HG02759 (cell line): Measurements from ENCODE around the gene FAM167B.

ENCODE experiments used
- ATAC-seq: cut with Tn5 transposase; IDR thresholded peaks from one replicate; pipeline ENCODE4 v1.9.1; 2021; ENCODE audit warnings: mild to moderate bottlenecking, moderate library complexity; ENCODE audit not compliant: unreplicated experiment

The FAM167B gene

DNA sequence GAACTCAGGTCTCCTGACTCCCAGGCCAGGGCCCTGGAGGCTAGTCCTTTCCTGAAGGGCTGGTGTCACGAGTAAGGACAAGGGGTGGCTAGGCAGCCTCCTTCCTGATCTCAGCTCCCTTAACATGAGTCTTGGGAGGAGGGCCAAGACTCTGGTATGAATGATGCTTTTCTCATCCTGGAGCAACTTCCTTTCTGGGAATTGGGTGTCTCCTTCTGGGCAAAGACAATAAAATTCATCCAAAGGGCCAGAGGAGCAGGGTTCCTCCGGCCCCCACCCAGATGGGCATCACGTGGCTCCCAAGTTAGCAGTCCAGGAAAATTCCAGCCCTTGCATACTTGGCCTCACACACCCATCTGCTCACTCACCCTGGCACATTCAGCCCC lies at the start of gene FAM167B:
TSS of gene FAM167B (plus strand) at position 335 of the 386 bp plus-strand sequence. CDS start 200 bp downstream, outside the sequence.
- no peak for ATAC-seq

DNA sequence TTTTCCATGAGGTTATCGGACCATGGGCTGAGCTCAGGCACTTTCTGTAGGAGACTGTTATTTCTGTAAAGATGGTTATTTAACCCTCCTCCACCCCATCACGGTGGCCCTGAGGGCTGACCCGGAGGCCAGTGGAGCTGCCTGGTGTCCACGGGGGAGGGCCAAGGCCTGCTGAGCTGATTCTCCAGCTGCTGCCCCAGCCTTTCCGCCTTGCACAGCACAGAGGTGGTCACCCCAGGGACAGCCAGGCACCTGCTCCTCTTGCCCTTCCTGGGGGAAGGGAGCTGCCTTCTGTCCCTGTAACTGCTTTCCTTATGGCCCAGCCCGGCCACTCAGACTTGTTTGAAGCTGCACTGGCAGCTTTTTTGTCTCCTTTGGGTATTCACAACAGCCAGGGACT lies 49.2 kb upstream of the FAM167B start:
- no peak for ATAC-seq

DNA sequence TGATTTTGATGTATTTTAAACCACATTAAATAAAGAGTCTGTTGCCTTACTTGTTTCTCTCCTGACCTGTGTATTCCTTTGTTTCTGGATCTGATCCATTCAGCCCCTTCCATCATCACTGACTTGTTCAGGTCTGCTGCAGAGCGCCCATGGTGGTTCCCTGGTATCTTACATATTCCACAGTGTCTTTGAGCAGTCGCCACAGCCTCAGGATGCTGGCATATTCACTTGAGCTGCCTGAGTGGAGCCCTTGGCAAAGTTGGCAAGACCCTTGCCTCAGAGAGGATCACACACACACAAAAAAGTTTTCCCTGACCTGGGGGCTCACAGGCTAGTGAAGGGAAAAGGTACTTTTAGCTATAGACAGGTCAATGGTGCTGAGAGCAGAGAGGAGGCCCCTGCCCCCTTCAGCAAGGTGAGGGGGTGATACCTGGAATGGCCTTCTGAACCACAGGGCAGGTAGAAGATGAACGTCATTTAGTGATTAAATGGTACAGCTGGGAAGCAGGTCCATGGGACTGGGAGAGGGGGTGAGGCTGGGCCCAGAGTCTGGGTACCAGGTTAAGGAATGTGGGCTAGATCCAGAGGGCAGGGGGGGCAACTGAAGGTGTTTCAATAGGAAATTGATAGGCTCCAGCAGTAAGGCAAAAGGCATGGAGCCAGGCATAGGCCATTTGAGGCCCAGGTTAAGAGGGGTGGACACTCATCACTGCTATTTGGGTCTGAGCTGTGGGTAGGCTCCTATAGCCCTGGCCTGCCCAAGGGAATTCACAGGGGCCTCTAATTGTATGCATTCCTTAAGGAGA lies 48.6 kb upstream of the FAM167B start:
- ATAC-seq = no peak

DNA sequence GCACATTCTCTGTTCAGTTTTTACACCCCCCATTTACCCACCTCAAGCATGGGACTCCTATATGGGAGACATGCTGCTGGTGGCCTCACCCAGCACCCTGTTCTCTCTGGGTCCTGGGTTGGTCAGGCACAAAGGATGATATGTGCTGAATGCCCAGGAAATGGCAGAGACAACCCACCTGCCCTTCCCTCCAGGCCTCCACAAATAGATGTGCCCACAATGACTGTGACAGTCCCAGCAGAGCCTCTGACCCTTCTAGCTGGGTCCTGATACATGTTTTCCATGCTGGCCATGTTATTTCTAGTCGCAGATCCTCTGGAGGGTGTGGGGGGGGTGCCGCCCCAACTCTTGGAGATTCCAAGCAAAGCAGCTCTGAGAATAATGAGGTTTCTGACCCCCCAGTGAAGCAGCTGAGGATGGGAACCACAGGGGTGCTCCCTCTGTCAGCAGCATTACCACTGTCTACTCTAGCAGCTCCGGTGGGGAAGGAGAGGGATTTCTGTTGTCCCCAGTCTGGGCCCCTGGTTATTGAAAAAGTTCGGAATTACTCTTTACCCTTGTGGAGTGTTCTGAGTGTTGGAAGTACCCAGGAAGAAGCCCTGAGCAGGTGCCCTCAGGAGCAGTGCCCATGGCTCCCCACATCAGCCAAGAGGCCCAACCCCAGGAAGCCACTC lies 47.8 kb upstream of the FAM167B start:
- ATAC-seq = no peak

- ATAC-seq = no peak
Observed at GRCh38 chr1:32199717-32200072, 47.3 kb upstream of the FAM167B start.

GRCh38 chr1:32200226-32201010 lies 46.6 kb upstream of the FAM167B start, which contains the start of gene CCDC28B:
Gene CCDC28B (plus strand): TSS chr1:32200595. CDS start chr1:32201936, 1,341 bp downstream.
- peak; percentile 31 for ATAC-seq

GRCh38 chr1:32201011-32201855 lies 45.8 kb upstream of the FAM167B start:
- peak; percentile 43 for ATAC-seq

DNA sequence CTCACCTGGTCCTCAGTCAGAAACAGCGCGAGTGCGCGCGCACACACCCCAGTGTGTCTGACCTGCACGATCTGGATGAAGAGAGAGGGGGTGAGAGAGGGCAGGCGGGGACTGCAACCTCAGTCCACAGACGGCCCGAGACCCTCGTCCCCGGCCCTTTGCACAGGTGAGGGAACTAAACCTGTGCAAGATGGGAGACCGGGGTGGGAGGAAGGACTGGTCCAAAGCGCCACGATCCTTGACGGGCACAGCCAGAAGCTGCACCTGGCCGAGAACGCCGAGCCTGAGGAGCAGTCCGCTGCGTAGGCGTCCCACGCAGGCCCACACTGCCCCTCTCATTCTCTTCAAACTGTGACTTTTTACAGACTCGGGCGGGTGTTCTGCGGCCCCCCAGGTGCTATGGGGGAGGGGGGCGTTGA lies 42.1 kb upstream of the FAM167B start:
- no peak for ATAC-seq

- ATAC-seq = peak; percentile 65
Observed at GRCh38 chr1:32205401-32206370, 41.3 kb upstream of the FAM167B start, which contains the start of gene IQCC. Gene IQCC (plus strand): TSS chr1:32205671. CDS start chr1:32205682, 11 bp downstream.

- ATAC-seq = no peak
Observed at GRCh38 chr1:32208469-32208868, 38.6 kb upstream of the FAM167B start.

GRCh38 chr1:32208891-32209328 lies 38.1 kb upstream of the FAM167B start, which contains the start of gene DCDC2B:
Gene DCDC2B (plus strand): TSS chr1:32209089. CDS start chr1:32209094, 5 bp downstream.
- ATAC-seq = no peak

- ATAC-seq = peak; percentile 39
Observed at GRCh38 chr1:32215629-32216480, 31.2 kb upstream of the FAM167B start.

- no peak for ATAC-seq
Observed at GRCh38 chr1:32216566-32216965, 30.5 kb upstream of the FAM167B start.

DNA sequence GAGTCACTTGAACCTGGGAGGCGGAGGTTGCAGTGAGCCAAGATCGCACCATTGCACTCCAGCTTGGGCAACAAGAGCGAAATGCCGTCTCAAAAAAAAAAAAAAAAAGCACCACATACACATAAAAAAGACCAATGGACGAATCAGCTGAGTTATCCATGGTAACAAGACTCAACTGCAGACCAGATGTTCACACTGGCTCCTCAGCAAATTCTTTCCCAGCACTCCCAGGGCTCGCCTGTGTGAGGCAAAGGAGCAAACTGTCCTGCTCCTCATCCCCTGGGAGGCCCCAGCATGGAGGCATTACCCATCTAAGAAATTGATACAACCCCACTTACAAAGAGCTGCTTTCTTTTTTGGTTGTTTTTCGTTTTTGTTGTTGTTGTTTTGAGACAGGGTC lies 28.0 kb upstream of the FAM167B start:
- no peak for ATAC-seq

DNA sequence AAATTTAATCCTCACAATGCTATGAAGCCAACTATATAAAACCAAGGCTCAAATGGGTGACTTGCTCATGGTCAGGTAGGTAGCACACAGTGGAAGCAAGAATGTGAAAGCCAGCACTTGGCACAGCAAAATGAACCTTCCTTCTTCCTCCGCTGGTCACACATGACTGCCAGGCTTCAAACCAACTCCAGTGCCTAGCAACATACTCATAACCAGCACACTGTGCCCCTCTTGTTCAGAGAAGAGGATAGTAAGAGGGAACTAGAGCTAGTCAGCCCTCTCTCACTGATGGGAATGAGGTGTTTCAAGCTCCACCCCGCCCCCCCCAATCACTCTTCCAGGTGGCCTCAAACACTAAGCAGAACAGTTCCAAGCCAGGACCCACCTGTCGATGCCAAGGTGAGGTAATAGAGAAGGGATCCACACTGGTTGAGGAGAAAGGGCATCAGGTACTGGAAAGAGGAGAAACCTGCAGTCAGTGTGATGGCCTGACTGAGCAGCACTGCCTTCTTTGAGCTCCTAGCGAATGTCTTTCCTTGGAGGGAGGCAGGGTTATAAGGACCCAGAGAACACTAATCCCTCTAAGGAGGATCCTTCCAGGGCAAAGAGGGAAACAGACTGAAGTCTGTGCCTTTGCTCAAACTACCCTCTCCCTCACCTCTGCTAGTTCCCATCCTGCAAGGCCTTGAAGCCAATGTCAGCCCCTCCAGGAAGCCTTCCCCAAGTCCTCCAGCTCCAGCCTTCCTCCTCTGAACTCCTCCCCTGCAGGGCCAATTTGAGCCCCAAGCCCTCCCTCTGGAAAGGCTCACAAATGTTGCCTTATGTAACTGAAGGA lies 26.1 kb upstream of the FAM167B start:
- ATAC-seq = no peak

GRCh38 chr1:32221581-32221979 lies 25.4 kb upstream of the FAM167B start:
- ATAC-seq = no peak
